OCI-M2 (cell line): Measurements from ENCODE around the gene B4GAT1.
"Not testable (repeated sequence)": the region's sequence is repeated elsewhere in the genome, so short reads cannot be mapped to it uniquely, and the experiment has no call there.

Experiments used
- DNase-seq: peaks from one replicate; lab custom pipeline; 2025; ENCODE audit not compliant: unreplicated experiment; lab: John Stamatoyannopoulos, UW

The B4GAT1 gene

GRCh38 chr11:66347425-66348276, at the start of gene B4GAT1:
TSS of gene B4GAT1 (minus strand) at chr11:66347629. CDS start at chr11:66347545, 84 bp downstream.
- no peak for DNase-seq

- no peak for DNase-seq
These were observed 46.5 kb upstream of the B4GAT1 start for GRCh38 chr11:66393954-66394353.

GRCh38 chr11:66391322-66391721, 43.9 kb upstream of the B4GAT1 start:
- no peak for DNase-seq

- no peak for DNase-seq
These were observed 41.5 kb upstream of the B4GAT1 start for GRCh38 chr11:66388780-66389386.

- peak; percentile 50 for DNase-seq
These were observed 39.0 kb upstream of the B4GAT1 start for GRCh38 chr11:66386171-66387069.

- not testable (repeated sequence) for DNase-seq
These were observed 36.9 kb upstream of the B4GAT1 start for GRCh38 chr11:66384316-66384715.

GRCh38 chr11:66380264-66380663, 32.8 kb upstream of the B4GAT1 start:
- not testable (repeated sequence) for DNase-seq

GRCh38 chr11:66373690-66374287, 26.4 kb upstream of the B4GAT1 start:
- not testable (repeated sequence) for DNase-seq

- no peak for DNase-seq
These were observed 25.8 kb upstream of the B4GAT1 start for GRCh38 chr11:66373265-66373664.

- no peak for DNase-seq
These were observed 24.4 kb upstream of the B4GAT1 start, which contains the start of gene SLC29A2 for GRCh38 chr11:66371627-66372415. TSS of gene SLC29A2 (minus strand) at chr11:66371760. CDS start at chr11:66371591, 169 bp downstream.

GRCh38 chr11:66369073-66369894, 21.9 kb upstream of the B4GAT1 start:
- no peak for DNase-seq

- no peak for DNase-seq
These were observed 21.1 kb upstream of the B4GAT1 start for GRCh38 chr11:66368484-66368883.

GRCh38 chr11:66367561-66368312, 20.3 kb upstream of the B4GAT1 start:
- no peak for DNase-seq

- no peak for DNase-seq
These were observed 19.5 kb upstream of the B4GAT1 start for GRCh38 chr11:66366844-66367477.

GRCh38 chr11:66365711-66366619, 18.5 kb upstream of the B4GAT1 start:
- no peak for DNase-seq

GRCh38 chr11:66365166-66365565, 17.7 kb upstream of the B4GAT1 start:
- no peak for DNase-seq
